KBM-7 (cell line): Measurements from ENCODE around the gene FAM78B.

ENCODE experiments used
- DNase-seq: peaks from one replicate; pipeline ENCODE4 v3.0.0-alpha.2; 2015
- in situ Hi-C: fragments of 300-500 bp; cut with MboI; formaldehyde crosslinking; loops from 2 replicates; pipeline ENCODE4 v1.14.3; 2020; ENCODE audit warnings: low sequenced_read_pairs, low pct_unique_long_range_greater_than_20kb, mixed read lengths

FAM78B gene

GRCh38 chr1:166031932-166032571, 134.7 kb downstream of the FAM78B start:
- DNase-seq = no peak
- in situ Hi-C loops = no loop called here

- DNase-seq = no peak
- in situ Hi-C loops = no loop called here
Observed at GRCh38 chr1:166029196-166029945, 137.4 kb downstream of the FAM78B start.

DNA sequence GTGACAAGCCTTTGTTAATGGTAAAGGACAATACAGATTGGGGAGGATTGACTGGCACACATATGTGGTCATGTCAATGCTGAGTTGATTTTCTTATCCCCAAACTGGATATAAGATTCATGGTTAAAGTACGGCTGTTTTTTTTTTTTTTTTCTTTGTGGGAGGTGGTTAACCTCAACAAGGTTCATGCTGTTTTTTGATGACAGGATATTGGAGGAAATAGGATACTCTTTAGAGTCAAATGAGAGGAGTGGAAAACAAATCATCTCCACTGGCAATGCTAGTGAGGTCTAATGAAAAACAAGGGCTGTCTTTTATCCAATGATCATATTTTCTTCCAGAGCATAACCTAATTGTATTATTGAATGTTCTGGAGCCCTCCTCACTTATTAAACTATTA, 140.2 kb downstream of the FAM78B start:
- DNase-seq = no peak
- in situ Hi-C loops = no loop called here

DNA sequence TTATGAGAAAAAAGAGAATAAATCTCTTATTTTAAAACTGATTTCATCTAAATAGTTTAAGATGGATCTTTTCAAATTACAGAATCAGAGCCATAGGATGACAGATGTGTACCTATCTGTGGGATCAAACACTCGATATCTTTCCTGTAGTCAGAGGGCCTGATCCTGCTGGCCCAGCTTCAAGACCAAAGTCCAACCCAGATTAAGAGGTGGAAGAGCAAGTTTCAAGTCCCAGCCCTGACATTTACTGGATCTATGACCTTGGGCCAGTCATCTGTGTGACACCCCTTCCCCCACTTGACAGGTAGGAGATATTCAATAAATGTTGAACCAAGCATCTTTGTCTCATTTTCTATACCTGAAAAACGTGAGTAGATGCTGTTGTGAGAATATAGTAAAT, 140.7 kb downstream of the FAM78B start:
- DNase-seq = no peak
- in situ Hi-C loops = no loop called here

DNA sequence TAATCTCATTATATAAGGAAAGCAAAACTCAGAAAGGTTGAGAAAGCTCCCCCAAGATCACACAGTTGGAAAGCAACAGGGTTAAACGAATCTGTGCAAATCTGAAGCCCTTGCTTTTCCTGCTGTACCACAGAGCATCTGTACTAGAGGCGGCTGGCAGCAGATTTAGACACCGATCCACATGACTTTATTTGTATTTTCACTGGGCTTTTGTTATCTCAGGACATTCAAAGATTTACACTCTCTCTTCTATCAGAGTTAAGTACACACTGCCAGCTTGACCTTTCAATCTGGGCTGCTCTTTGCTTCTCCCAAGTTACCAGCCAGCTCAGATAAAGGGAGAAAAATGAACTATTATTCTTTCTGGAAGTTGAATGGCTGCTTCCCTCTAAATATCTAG, 146.6 kb downstream of the FAM78B start:
- in situ Hi-C loops = no loop called here
- DNase-seq = no peak
